ENCODE results near the gene PDGFD. TPM values are rescaled to one million over a fixed set of nuclear protein-coding genes. Genes with fewer than 3 reads are reported as not detected.

Gene PDGFD
- total and polyA plus RNA-seq, 2 donors (not counting 3 experiments of a cell fraction or from before 2014, with no cell fraction given), result 6.3 to 13.1 TPM

GRCh38 chr11:103888541-103888951 lies 275.4 kb downstream of the PDGFD start:
- no TSS peak for BruUV-seq (replicated peaks)
- peak; percentile 64 for TF ChIP-seq JUN (IDR thresholded peaks at IDR 0.05; ENCODE audit: borderline replicate concordance, insufficient read depth, insufficient read length, low read depth)
- TF ChIP-seq, protein P1, sequence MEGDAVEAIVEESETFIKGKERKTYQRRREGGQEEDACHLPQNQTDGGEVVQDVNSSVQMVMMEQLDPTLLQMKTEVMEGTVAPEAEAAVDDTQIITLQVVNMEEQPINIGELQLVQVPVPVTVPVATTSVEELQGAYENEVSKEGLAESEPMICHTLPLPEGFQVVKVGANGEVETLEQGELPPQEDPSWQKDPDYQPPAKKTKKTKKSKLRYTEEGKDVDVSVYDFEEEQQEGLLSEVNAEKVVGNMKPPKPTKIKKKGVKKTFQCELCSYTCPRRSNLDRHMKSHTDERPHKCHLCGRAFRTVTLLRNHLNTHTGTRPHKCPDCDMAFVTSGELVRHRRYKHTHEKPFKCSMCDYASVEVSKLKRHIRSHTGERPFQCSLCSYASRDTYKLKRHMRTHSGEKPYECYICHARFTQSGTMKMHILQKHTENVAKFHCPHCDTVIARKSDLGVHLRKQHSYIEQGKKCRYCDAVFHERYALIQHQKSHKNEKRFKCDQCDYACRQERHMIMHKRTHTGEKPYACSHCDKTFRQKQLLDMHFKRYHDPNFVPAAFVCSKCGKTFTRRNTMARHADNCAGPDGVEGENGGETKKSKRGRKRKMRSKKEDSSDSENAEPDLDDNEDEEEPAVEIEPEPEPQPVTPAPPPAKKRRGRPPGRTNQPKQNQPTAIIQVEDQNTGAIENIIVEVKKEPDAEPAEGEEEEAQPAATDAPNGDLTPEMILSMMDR (IDR thresholded peaks at IDR 0.05; ENCODE audit: extremely low read depth in 1 of 2, insufficient read depth in 1 of 2, low read depth in 1 of 2, low read length in 2 of 2), result no peak
- TF ChIP-seq GATA2 (IDR thresholded peaks at IDR 0.05; ENCODE audit: insufficient read depth, insufficient read length, low read depth, low read length), result peak; percentile 84
- H3K79me2 ChIP-seq (ENCODE audit: control insufficient read depth, insufficient read depth, low read length), result no peaks in the 10 kb centered on the region
- H3K9me1 ChIP-seq (replicated peaks; ENCODE audit: control insufficient read depth, extremely low read depth, insufficient read depth, low read length), result no peaks in the 10 kb centered on the region
- no peaks in the 10 kb centered on the region for H3K27me3 ChIP-seq (ENCODE audit: control insufficient read depth in 2 of 2, insufficient read depth in 2 of 2, low read length in 2 of 2)
- no peaks in the 10 kb centered on the region for H3K4me1 ChIP-seq (ENCODE audit: control insufficient read depth, extremely low read depth, insufficient read depth, low read length)
- FAIRE-seq (no peak), DNase-seq (ENCODE audit: low read depth, low spot score) (no peak)
- POLR2A ChIA-PET, result no interaction called here
- no peak overlapping the region for H2AFZ ChIP-seq (ENCODE audit: low read depth, low read length)
- H3K9me3 ChIP-seq (replicated peaks; ENCODE audit: control insufficient read depth, insufficient read depth, low read length), result no peaks in the 10 kb centered on the region
- H3K4me3 ChIP-seq (replicated peaks in 1 of 3; ENCODE audit: insufficient read depth in 1 of 3, low read depth in 1 of 3, low read length in 3 of 3), result no peak overlapping the region
- CTCF ChIA-PET, result no interaction called here
- no peaks in the 10 kb centered on the region for H3K36me3 ChIP-seq (ENCODE audit: control insufficient read depth in 2 of 2, extremely low read depth in 1 of 2, insufficient read depth in 2 of 2, low read length in 2 of 2)
- H3K27ac ChIP-seq (ENCODE audit: insufficient read depth, low read depth, low read length), result no peak overlapping the region
- no peak overlapping the region for H3K4me2 ChIP-seq (ENCODE audit: insufficient read depth, low read length)
- H3K9ac ChIP-seq (replicated peaks; ENCODE audit: extremely low read depth, insufficient read depth, low read length), result no peak overlapping the region
- H4K20me1 ChIP-seq (replicated peaks; ENCODE audit: control insufficient read depth, extremely low read depth, insufficient read depth, low read length), result no peaks in the 10 kb centered on the region
- intact Hi-C loops (cut with micrococcal nuclease) (no loop called here), dilution Hi-C loops (cut with MboI; ENCODE audit: extremely low pct_ligation_motif_present, low sequenced_read_pairs) (no loop called here)

GRCh38 chr11:103887001-103887658 lies 276.8 kb downstream of the PDGFD start:
- H3K9me3 ChIP-seq (replicated peaks; ENCODE audit: control insufficient read depth, insufficient read depth, low read length), result no peaks in the 10 kb centered on the region
- no peaks in the 10 kb centered on the region for H3K4me1 ChIP-seq (ENCODE audit: control insufficient read depth, extremely low read depth, insufficient read depth, low read length)
- H3K27me3 ChIP-seq (ENCODE audit: control insufficient read depth in 2 of 2, insufficient read depth in 2 of 2, low read length in 2 of 2), result no peaks in the 10 kb centered on the region
- H3K4me2 ChIP-seq (ENCODE audit: insufficient read depth, low read length), result no peak overlapping the region
- no peak for DNase-seq (ENCODE audit: low read depth, low spot score)
- no peak overlapping the region for H3K4me3 ChIP-seq (replicated peaks in 1 of 3; ENCODE audit: insufficient read depth in 1 of 3, low read depth in 1 of 3, low read length in 3 of 3)
- no peaks in the 10 kb centered on the region for H4K20me1 ChIP-seq (replicated peaks; ENCODE audit: control insufficient read depth, extremely low read depth, insufficient read depth, low read length)
- intact Hi-C loops (cut with micrococcal nuclease) (no loop called here), dilution Hi-C loops (cut with MboI; ENCODE audit: extremely low pct_ligation_motif_present, low sequenced_read_pairs) (no loop called here)
- ChIA-PET CTCF (interaction anchor here (0.7 kb wide), 1 partner anchor 9 kb away, joined by 3 read pairs; no protein-coding TSS in a partner anchor), POLR2A (no interaction called here)
- TF ChIP-seq JUN (IDR thresholded peaks at IDR 0.05; ENCODE audit: borderline replicate concordance, insufficient read depth, insufficient read length, low read depth) (no peak), FOS (IDR thresholded peaks at IDR 0.05; ENCODE audit: borderline replicate concordance, insufficient read depth, low read length) (no peak), GATA2 (IDR thresholded peaks at IDR 0.05; ENCODE audit: insufficient read depth, insufficient read length, low read depth, low read length) (no peak), MYC (IDR thresholded peaks at IDR 0.05; ENCODE audit: low read depth, low read length) (no peak), EZH2 (IDR thresholded peaks at IDR 0.05; ENCODE audit: borderline replicate concordance, low read depth, low read length, severe bottlenecking) (no peak), POLR2AphosphoS5 (IDR thresholded peaks at IDR 0.05; ENCODE audit: insufficient read depth, low read depth, low read length) (no peak), POLR2A (IDR thresholded peaks at IDR 0.05; ENCODE audit: low read depth, low read length) (no peak)
- TF ChIP-seq, protein P2, sequence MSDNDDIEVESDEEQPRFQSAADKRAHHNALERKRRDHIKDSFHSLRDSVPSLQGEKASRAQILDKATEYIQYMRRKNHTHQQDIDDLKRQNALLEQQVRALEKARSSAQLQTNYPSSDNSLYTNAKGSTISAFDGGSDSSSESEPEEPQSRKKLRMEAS (IDR thresholded peaks at IDR 0.05; ENCODE audit: insufficient read depth, insufficient read length), result no peak
- TF ChIP-seq, protein P1 (IDR thresholded peaks at IDR 0.05; ENCODE audit: extremely low read depth in 1 of 2, insufficient read depth in 1 of 2, low read depth in 1 of 2, low read length in 2 of 2), result no peak
- no peaks in the 10 kb centered on the region for H3K9me1 ChIP-seq (replicated peaks; ENCODE audit: control insufficient read depth, extremely low read depth, insufficient read depth, low read length)
- no peak overlapping the region for H3K27ac ChIP-seq (ENCODE audit: insufficient read depth, low read depth, low read length)
- H3K79me2 ChIP-seq (ENCODE audit: control insufficient read depth, insufficient read depth, low read length), result no peaks in the 10 kb centered on the region
- no peak for FAIRE-seq
- no peak overlapping the region for H2AFZ ChIP-seq (ENCODE audit: low read depth, low read length)
- no peaks in the 10 kb centered on the region for H3K36me3 ChIP-seq (ENCODE audit: control insufficient read depth in 2 of 2, extremely low read depth in 1 of 2, insufficient read depth in 2 of 2, low read length in 2 of 2)
- no TSS peak for BruUV-seq (replicated peaks)
- no peak overlapping the region for H3K9ac ChIP-seq (replicated peaks; ENCODE audit: extremely low read depth, insufficient read depth, low read length)

Measured in endothelial cell of umbilical vein (primary cell).